Dedifferentiated amniotic fluid mesenchymal stem cell (primary cell): ENCODE measurements around the gene LCN2.

Source experiments
- DNase-seq: peaks from one replicate; pipeline ENCODE4 v3.0.0-alpha.2; 2016; ENCODE audit errors: extremely low spot score

The LCN2 gene

GRCh38 chr9:128167209-128167608 is 18.0 kb downstream of the LCN2 start:
- no peak for DNase-seq

GRCh38 chr9:128168731-128169308 is 19.6 kb downstream of the LCN2 start:
- DNase-seq, result no peak

GRCh38 chr9:128169492-128169891 is 20.2 kb downstream of the LCN2 start:
- DNase-seq, result no peak

- DNase-seq, result no peak
Measured at GRCh38 chr9:128169925-128170324, 20.7 kb downstream of the LCN2 start.

GRCh38 chr9:128174062-128174461 is 24.8 kb downstream of the LCN2 start:
- no peak for DNase-seq

GRCh38 chr9:128175102-128175563 is 25.9 kb downstream of the LCN2 start:
- peak; percentile 69 for DNase-seq

- no peak for DNase-seq
Measured at GRCh38 chr9:128175726-128176125, 26.5 kb downstream of the LCN2 start.

GRCh38 chr9:128178806-128179431 is 29.7 kb downstream of the LCN2 start:
- no peak for DNase-seq

GRCh38 chr9:128180001-128180400 is 30.7 kb downstream of the LCN2 start:
- DNase-seq, result no peak

GRCh38 chr9:128180447-128180846 is 31.2 kb downstream of the LCN2 start:
- DNase-seq, result no peak

- peak; percentile 31 for DNase-seq
Measured at GRCh38 chr9:128181480-128181879, 32.2 kb downstream of the LCN2 start.

GRCh38 chr9:128182893-128183588 is 33.8 kb downstream of the LCN2 start:
- no peak for DNase-seq

GRCh38 chr9:128185979-128186965 is 37.0 kb downstream of the LCN2 start:
- DNase-seq, result no peak

- no peak for DNase-seq
Measured at GRCh38 chr9:128187361-128187760, 38.1 kb downstream of the LCN2 start.

GRCh38 chr9:128188209-128188608 is 39.0 kb downstream of the LCN2 start:
- no peak for DNase-seq

GRCh38 chr9:128190013-128190412 is 40.8 kb downstream of the LCN2 start:
- DNase-seq, result no peak

GRCh38 chr9:128190516-128191405 is 41.5 kb downstream of the LCN2 start:
- no peak for DNase-seq

GRCh38 chr9:128191406-128192046 is 42.3 kb downstream of the LCN2 start, which contains the start of gene CIZ1:
Gene CIZ1, minus strand, starts transcription at chr9:128191572. Its CDS starts 715 bp downstream, at chr9:128190857.
- peak; percentile 68 for DNase-seq

GRCh38 chr9:128192601-128193371 is 43.5 kb downstream of the LCN2 start:
- no peak for DNase-seq
